Astrocyte of the cerebellum (primary cell): ENCODE results near the gene TMCC3.

ENCODE experiments used
- DNase-seq: peaks from one replicate; pipeline ENCODE4 v3.0.0-alpha.2; 2011; ENCODE audit warnings: low read depth
- H3K4me3 ChIP-seq: 2 replicates; pipeline ENCODE4 v1.5.1; 2011; ENCODE audit warnings: mild to moderate bottlenecking, low read depth, low read length, moderate library complexity
- CTCF ChIP-seq: IDR thresholded peaks from 2 replicates; pipeline ENCODE4 v1.5.1; 2012; ENCODE audit warnings: low read length, low read depth, moderate library complexity, mild to moderate bottlenecking; ENCODE audit errors: missing control alignments
- in situ Hi-C: cut with HindIII; loops from 2 replicates; pipeline ENCODE4 v1.10.0; 2017; ENCODE audit warnings: low sequenced_read_pairs

Gene TMCC3

GRCh38 chr12:94585626-94586025 is 64.7 kb downstream of the TMCC3 start:
- H3K4me3 ChIP-seq, result no peak overlapping the region
- in situ Hi-C loops, result no loop called here
- DNase-seq, result no peak
- TF ChIP-seq CTCF, result no peak

- no peak for TF ChIP-seq CTCF
- H3K4me3 ChIP-seq, result no peak overlapping the region
- in situ Hi-C loops, result no loop called here
- DNase-seq, result no peak
Measured at GRCh38 chr12:94584377-94584776, 66.0 kb downstream of the TMCC3 start.

GRCh38 chr12:94582591-94582990 is 67.8 kb downstream of the TMCC3 start:
- in situ Hi-C loops, result no loop called here
- H3K4me3 ChIP-seq, result no peak overlapping the region
- TF ChIP-seq CTCF, result no peak
- DNase-seq, result no peak

GRCh38 chr12:94575645-94576403 is 74.5 kb downstream of the TMCC3 start:
- no peak for DNase-seq
- H3K4me3 ChIP-seq, result no peak overlapping the region
- TF ChIP-seq CTCF, result no peak
- in situ Hi-C loops, result no loop called here

GRCh38 chr12:94575024-94575423 is 75.3 kb downstream of the TMCC3 start:
- H3K4me3 ChIP-seq, result no peak overlapping the region
- no peak for DNase-seq
- no peak for TF ChIP-seq CTCF
- in situ Hi-C loops, result no loop called here

GRCh38 chr12:94571556-94571955 is 78.8 kb downstream of the TMCC3 start:
- H3K4me3 ChIP-seq, result no peak overlapping the region
- in situ Hi-C loops, result no loop called here
- TF ChIP-seq CTCF, result no peak
- peak; percentile 50 for DNase-seq
